ENCODE data around the gene DGKG. TPM values are rescaled to one million over a fixed set of nuclear protein-coding genes. Genes with fewer than 3 reads are reported as not detected.

Gene DGKG
- total RNA-seq, 4 donors from 2014 or later, result 1.3 to 5.7 (median 2.3) TPM

GRCh38 chr3:186360779-186361178 is 1.3 kb downstream of the DGKG start:
- Histone ChIP-seq H3K4me3 (peak overlapping the region; percentile 30 to 59 (median 40)), H3K27ac (peak overlapping the region in 2 of 4 donors; percentile 48 to 71), H3K4me1 (peaks cover 0 to 27% (median 12%) of the 10 kb centered on the region in 4 donors), H3K9me3 (no peaks in the 10 kb centered on the region), H3K27me3 (peaks cover 0 to 45% of the 10 kb centered on the region in 2 donors), H3K36me3 (no peaks in the 10 kb centered on the region)
- 0 to 3% methylated on average over 14 to 27 of the region's 27 CpGs for WGBS, 2 donors
- no peak for DNase-seq (ENCODE audit: low spot score in 2 of 2)
- TF ChIP-seq EP300 (IDR thresholded peaks at IDR 0.05) (no peak), POLR2A (IDR thresholded peaks at IDR 0.05) (no peak)
- TF ChIP-seq, protein P1, sequence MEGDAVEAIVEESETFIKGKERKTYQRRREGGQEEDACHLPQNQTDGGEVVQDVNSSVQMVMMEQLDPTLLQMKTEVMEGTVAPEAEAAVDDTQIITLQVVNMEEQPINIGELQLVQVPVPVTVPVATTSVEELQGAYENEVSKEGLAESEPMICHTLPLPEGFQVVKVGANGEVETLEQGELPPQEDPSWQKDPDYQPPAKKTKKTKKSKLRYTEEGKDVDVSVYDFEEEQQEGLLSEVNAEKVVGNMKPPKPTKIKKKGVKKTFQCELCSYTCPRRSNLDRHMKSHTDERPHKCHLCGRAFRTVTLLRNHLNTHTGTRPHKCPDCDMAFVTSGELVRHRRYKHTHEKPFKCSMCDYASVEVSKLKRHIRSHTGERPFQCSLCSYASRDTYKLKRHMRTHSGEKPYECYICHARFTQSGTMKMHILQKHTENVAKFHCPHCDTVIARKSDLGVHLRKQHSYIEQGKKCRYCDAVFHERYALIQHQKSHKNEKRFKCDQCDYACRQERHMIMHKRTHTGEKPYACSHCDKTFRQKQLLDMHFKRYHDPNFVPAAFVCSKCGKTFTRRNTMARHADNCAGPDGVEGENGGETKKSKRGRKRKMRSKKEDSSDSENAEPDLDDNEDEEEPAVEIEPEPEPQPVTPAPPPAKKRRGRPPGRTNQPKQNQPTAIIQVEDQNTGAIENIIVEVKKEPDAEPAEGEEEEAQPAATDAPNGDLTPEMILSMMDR (IDR thresholded peaks at IDR 0.05), result no peak

DNA sequence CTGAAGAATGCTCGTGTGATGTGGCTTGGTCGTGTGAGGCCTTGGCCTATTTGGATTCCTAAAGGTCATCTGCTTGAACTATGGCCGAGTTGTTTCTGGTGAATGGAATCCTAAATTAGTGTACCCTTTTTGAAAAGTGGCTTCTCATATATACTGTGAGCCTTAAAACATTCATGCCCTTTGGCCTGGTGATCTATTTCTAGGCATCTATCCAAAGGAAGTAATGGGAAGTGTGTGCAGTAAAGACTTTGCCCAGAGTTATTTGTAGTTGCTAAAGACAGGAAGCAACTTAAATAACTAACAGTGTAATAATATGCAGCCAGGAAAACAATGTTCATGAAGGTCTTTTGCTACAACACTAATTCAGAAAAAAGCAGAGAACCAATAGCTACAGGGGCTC is 3.0 kb downstream of the DGKG start:
- DNase-seq (ENCODE audit: low spot score in 2 of 2), result no peak
- no peak overlapping the region for H3K4me3 ChIP-seq
- peaks cover 0 to 27% (median 12%) of the 10 kb centered on the region in 4 donors for H3K4me1 ChIP-seq
- H3K27ac ChIP-seq, result no peak overlapping the region
- no peaks in the 10 kb centered on the region for H3K9me3 ChIP-seq
- no peak for TF ChIP-seq POLR2A (IDR thresholded peaks at IDR 0.05)
- TF ChIP-seq, protein P1 (IDR thresholded peaks at IDR 0.05), result no peak
- TF ChIP-seq EP300 (IDR thresholded peaks at IDR 0.05), result no peak
- H3K27me3 ChIP-seq, result peaks cover 0 to 36% of the 10 kb centered on the region in 2 donors
- WGBS, 2 donors, result 31 to 38% methylated on average over 3 of the region's 3 CpGs
- no peaks in the 10 kb centered on the region for H3K36me3 ChIP-seq

DNA sequence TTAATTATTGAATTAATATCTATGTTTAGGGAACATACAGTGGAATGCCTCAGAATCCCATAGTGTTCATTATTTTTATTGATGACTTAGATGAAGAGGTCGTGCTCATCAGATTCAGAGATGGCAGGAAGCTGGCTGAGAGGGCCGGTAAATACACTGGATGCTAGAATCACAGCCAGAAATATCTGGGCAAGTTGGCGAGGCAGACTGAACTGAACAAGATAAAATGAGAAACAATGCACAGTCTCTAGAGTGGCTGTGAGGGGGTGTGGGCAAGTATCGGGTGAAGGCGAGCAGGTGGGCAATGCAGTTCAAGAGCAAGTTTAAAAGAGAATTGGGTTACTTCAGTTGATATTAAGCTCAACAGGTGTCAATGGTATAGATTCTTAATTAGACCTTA is 5.9 kb downstream of the DGKG start:
- no peak for TF ChIP-seq EP300 (IDR thresholded peaks at IDR 0.05)
- no peak for TF ChIP-seq POLR2A (IDR thresholded peaks at IDR 0.05)
- TF ChIP-seq, protein P1 (IDR thresholded peaks at IDR 0.05), result no peak
- no peak for DNase-seq (ENCODE audit: low spot score in 2 of 2)
- Histone ChIP-seq H3K9me3 (no peaks in the 10 kb centered on the region), H3K27ac (no peak overlapping the region), H3K4me3 (no peak overlapping the region), H3K27me3 (peaks cover 0 to 8% of the 10 kb centered on the region in 2 donors), H3K36me3 (no peaks in the 10 kb centered on the region), H3K4me1 (peaks cover 0 to 10% (median 2%) of the 10 kb centered on the region in 4 donors)
- 80 to 84% methylated on average over 5 of the region's 5 CpGs for WGBS, 2 donors

- DNase-seq (ENCODE audit: low spot score in 2 of 2), result no peak
- TF ChIP-seq, protein P1 (IDR thresholded peaks at IDR 0.05), result no peak
- TF ChIP-seq EP300 (IDR thresholded peaks at IDR 0.05) (no peak), POLR2A (IDR thresholded peaks at IDR 0.05) (no peak)
- Histone ChIP-seq H3K4me3 (no peak overlapping the region), H3K36me3 (no peaks in the 10 kb centered on the region), H3K27me3 (no peaks in the 10 kb centered on the region), H3K9me3 (no peaks in the 10 kb centered on the region), H3K27ac (no peak overlapping the region), H3K4me1 (no peaks in the 10 kb centered on the region)
- WGBS, 2 donors, result 21 to 29% methylated on average over 5 of the region's 5 CpGs
Measured at GRCh38 chr3:186354100-186354499, 7.9 kb downstream of the DGKG start.

GRCh38 chr3:186352369-186352768 is 9.7 kb downstream of the DGKG start:
- Histone ChIP-seq H3K9me3 (no peaks in the 10 kb centered on the region), H3K4me3 (no peak overlapping the region), H3K27ac (no peak overlapping the region), H3K27me3 (no peaks in the 10 kb centered on the region), H3K4me1 (no peaks in the 10 kb centered on the region), H3K36me3 (no peaks in the 10 kb centered on the region)
- 87 to 91% methylated on average over 4 of the region's 4 CpGs for WGBS, 2 donors
- DNase-seq (ENCODE audit: low spot score in 2 of 2), result no peak
- TF ChIP-seq POLR2A (IDR thresholded peaks at IDR 0.05) (no peak), EP300 (IDR thresholded peaks at IDR 0.05) (no peak)
- TF ChIP-seq, protein P1 (IDR thresholded peaks at IDR 0.05), result no peak

Measured in tibial nerve (tissue), 4 donors.